Aortic smooth muscle cell (primary cell): ENCODE measurements around the gene FIBCD1. TPM values are rescaled to one million over a fixed set of nuclear protein-coding genes. Genes with fewer than 3 reads are reported as not detected.

Experiments
- total RNA-seq: library from RNA; depleted of rRNA; stranded (reverse); fragments of >200 nt; gene quantifications from 2 replicates; pipeline ENCODE4 v1.2.3, GENCODE V29; 2014

FIBCD1 gene
- 0.26 and 0.50 TPM in 2 replicates for total RNA-seq

GRCh38 chr9:130938652-130939404 lies at the start of gene FIBCD1:
Gene FIBCD1, minus strand, starts transcription at chr9:130939247. Its CDS starts 640 bp downstream, at chr9:130938607.

GRCh38 chr9:130896233-130897014 lies 42.6 kb downstream of the FIBCD1 start, which contains the start of gene QRFP:
Gene QRFP, minus strand, starts transcription at chr9:130896812. Its CDS starts 2,974 bp downstream, at chr9:130893838.

Other genes starting within 250 kb of the FIBCD1 start
- 20.0 and 30.6 TPM in 2 replicates for gene EXOSC2, start 245.5 kb downstream of the FIBCD1 start, total RNA-seq
- 48.6 and 58.1 TPM in 2 replicates for gene ABL1, start 104.0 kb downstream of the FIBCD1 start, total RNA-seq
- not detected in 2 replicates for gene QRFP, start 42.4 kb downstream of the FIBCD1 start, total RNA-seq
- under 0.01 and 0.12 TPM in 2 replicates for gene LAMC3, start 69.9 kb upstream of the FIBCD1 start, total RNA-seq
- gene AIF1L, start 157.3 kb upstream of the FIBCD1 start, total RNA-seq, result 0.75 and 0.92 TPM in 2 replicates
- 10.3 and 14.2 TPM in 2 replicates for gene NUP214, start 186.3 kb upstream of the FIBCD1 start, total RNA-seq